GM21528 (cell line): ENCODE data around the gene SLC1A1.

ENCODE experiments used
- ATAC-seq: cut with Tn5 transposase; IDR thresholded peaks from one replicate; pipeline ENCODE4 v1.9.1; 2021; ENCODE audit warnings: mild to moderate bottlenecking, moderate library complexity; ENCODE audit not compliant: unreplicated experiment, low FRiP score

Gene SLC1A1

GRCh38 chr9:4574657-4575243 lies 84.5 kb downstream of the SLC1A1 start:
- ATAC-seq, result no peak

GRCh38 chr9:4575997-4576396 lies 85.7 kb downstream of the SLC1A1 start:
- ATAC-seq, result no peak

GRCh38 chr9:4576448-4576847 lies 86.2 kb downstream of the SLC1A1 start:
- ATAC-seq, result no peak

GRCh38 chr9:4579001-4579400 lies 88.7 kb downstream of the SLC1A1 start:
- no peak for ATAC-seq

GRCh38 chr9:4581035-4581760 lies 90.9 kb downstream of the SLC1A1 start:
- ATAC-seq, result no peak

- ATAC-seq, result no peak
These were observed 91.7 kb downstream of the SLC1A1 start for GRCh38 chr9:4581861-4582565.

GRCh38 chr9:4583001-4583400 lies 92.7 kb downstream of the SLC1A1 start:
- ATAC-seq, result no peak

GRCh38 chr9:4584636-4585035 lies 94.4 kb downstream of the SLC1A1 start:
- no peak for ATAC-seq

- ATAC-seq, result no peak
These were observed 94.9 kb downstream of the SLC1A1 start for GRCh38 chr9:4585135-4585534.

- no peak for ATAC-seq
These were observed 98.5 kb downstream of the SLC1A1 start for GRCh38 chr9:4588721-4589120.

GRCh38 chr9:4590430-4591122 lies 100.3 kb downstream of the SLC1A1 start:
- no peak for ATAC-seq

- no peak for ATAC-seq
These were observed 100.8 kb downstream of the SLC1A1 start for GRCh38 chr9:4591123-4591500.

GRCh38 chr9:4592295-4592694 lies 102.0 kb downstream of the SLC1A1 start:
- ATAC-seq, result no peak

GRCh38 chr9:4592886-4593285 lies 102.6 kb downstream of the SLC1A1 start:
- no peak for ATAC-seq

GRCh38 chr9:4594545-4594944 lies 104.3 kb downstream of the SLC1A1 start:
- no peak for ATAC-seq

GRCh38 chr9:4594994-4595393 lies 104.7 kb downstream of the SLC1A1 start:
- ATAC-seq, result no peak

- ATAC-seq, result peak; percentile 70
These were observed 106.1 kb downstream of the SLC1A1 start for GRCh38 chr9:4596165-4596922.

- ATAC-seq, result no peak
These were observed 110.1 kb downstream of the SLC1A1 start for GRCh38 chr9:4600368-4600767.

GRCh38 chr9:4603830-4604229 lies 113.6 kb downstream of the SLC1A1 start:
- ATAC-seq, result no peak

- ATAC-seq, result peak; percentile 79
These were observed 114.4 kb downstream of the SLC1A1 start for GRCh38 chr9:4604678-4605095.
